ENCODE data around the gene SRM. TPM values are rescaled to one million over a fixed set of nuclear protein-coding genes. Genes with fewer than 3 reads are reported as not detected.
A peak's percentile ranks its signal among the peaks of the same experiment; 100 is the strongest.
"Not testable (repeated sequence)": the region's sequence is repeated elsewhere in the genome, so short reads cannot be mapped to it uniquely, and the experiment has no call there.

The SRM gene
- polyA plus RNA-seq, 3 donors, result 23.2 to 43.2 (median 37.6) TPM

DNA sequence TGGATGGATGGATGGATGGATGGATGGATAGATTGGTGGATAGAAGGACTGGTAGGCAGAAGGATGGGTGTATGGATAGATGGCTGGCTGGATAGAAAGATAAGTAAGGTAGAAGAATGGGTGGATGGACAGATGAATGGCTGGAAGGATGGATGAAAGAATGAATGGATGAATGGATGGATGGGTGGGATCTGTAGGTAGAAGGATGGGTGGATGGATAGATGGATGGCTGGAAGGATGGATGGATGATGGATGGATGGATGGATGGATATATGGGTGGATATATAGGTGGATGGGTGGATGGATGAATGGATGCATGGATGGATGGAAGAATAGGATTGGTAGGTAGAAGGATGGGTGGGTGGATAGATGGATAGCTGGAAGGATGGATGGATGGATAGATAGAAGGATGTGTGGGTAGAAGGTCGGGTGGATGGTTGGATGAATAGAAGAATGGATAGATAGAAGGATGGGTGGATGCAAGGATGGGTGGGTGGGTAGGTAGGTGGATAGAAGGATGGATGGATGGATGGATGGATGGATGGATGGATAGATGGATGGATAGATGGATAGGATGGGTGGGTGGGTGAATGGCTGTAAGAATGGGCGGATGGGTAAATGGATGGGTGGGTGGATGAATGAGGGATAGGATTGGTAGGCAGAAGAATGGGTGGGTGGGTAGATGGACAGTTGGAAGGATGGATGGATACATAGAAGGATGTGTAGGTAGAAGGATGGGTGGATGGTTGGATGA, 20.3 kb downstream of the SRM start:
- Mint-ChIP-seq H3K27ac (no peak overlapping the region), H3K4me1 (no peaks in the 10 kb centered on the region), H3K4me3 (no peak overlapping the region), H3K27me3 (ENCODE audit: low read depth in 3 of 3) (peaks cover 0 to 1% (median 0%) of the 10 kb centered on the region in 3 donors), H3K9me3 (no peaks in the 10 kb centered on the region), H3K36me3 (no peaks in the 10 kb centered on the region)
- Histone ChIP-seq H3K4me3 (replicated peaks in 1 of 3; ENCODE audit: low read depth in 2 of 3, low read length in 3 of 3) (no peak overlapping the region), H3K9ac (ENCODE audit: insufficient read depth, low read length, poor library complexity, severe bottlenecking) (peak overlapping the region; percentile 49), H3K27ac (ENCODE audit: low read depth in 1 of 2, low read length in 2 of 2) (no peak overlapping the region), H2AFZ (ENCODE audit: insufficient read depth, low read depth, low read length, poor library complexity, severe bottlenecking) (no peak overlapping the region), H3K27me3 (ENCODE audit: control insufficient read depth in 2 of 2, insufficient read depth in 2 of 2, low read length in 2 of 2) (peaks cover 0 to 2% of the 10 kb centered on the region in 2 donors), H3K4me1 (ENCODE audit: control insufficient read depth in 1 of 2, insufficient read depth in 2 of 2, low read length in 2 of 2) (no peaks in the 10 kb centered on the region), H4K20me1 (ENCODE audit: insufficient read depth, low read length) (no peaks in the 10 kb centered on the region), H3K79me2 (ENCODE audit: insufficient read depth, low read length) (no peaks in the 10 kb centered on the region), H3K9me3 (replicated peaks in 1 of 2; ENCODE audit: control insufficient read depth in 1 of 2, insufficient read depth in 1 of 2, low read length in 2 of 2) (no peaks in the 10 kb centered on the region), H3K4me2 (replicated peaks; ENCODE audit: extremely low read depth, low read length, poor library complexity, severe bottlenecking) (no peak overlapping the region), H3K36me3 (replicated peaks in 1 of 2; ENCODE audit: control insufficient read depth in 1 of 2, insufficient read depth in 2 of 2, low read length in 2 of 2) (no peaks in the 10 kb centered on the region)
- TF ChIP-seq, protein P1, sequence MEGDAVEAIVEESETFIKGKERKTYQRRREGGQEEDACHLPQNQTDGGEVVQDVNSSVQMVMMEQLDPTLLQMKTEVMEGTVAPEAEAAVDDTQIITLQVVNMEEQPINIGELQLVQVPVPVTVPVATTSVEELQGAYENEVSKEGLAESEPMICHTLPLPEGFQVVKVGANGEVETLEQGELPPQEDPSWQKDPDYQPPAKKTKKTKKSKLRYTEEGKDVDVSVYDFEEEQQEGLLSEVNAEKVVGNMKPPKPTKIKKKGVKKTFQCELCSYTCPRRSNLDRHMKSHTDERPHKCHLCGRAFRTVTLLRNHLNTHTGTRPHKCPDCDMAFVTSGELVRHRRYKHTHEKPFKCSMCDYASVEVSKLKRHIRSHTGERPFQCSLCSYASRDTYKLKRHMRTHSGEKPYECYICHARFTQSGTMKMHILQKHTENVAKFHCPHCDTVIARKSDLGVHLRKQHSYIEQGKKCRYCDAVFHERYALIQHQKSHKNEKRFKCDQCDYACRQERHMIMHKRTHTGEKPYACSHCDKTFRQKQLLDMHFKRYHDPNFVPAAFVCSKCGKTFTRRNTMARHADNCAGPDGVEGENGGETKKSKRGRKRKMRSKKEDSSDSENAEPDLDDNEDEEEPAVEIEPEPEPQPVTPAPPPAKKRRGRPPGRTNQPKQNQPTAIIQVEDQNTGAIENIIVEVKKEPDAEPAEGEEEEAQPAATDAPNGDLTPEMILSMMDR (IDR thresholded peaks at IDR 0.05), result no peak
- WGBS (ENCODE audit: insufficient coverage), result 63% methylated on average over 2 of the region's 2 CpGs
- intact Hi-C loops (cut with micrococcal nuclease), result loop anchor here (5.0 to 10.0 kb wide), 2 partner anchors 603 to 605 kb away; no protein-coding TSS in a partner anchor
- DNase-seq, result no peak

DNA sequence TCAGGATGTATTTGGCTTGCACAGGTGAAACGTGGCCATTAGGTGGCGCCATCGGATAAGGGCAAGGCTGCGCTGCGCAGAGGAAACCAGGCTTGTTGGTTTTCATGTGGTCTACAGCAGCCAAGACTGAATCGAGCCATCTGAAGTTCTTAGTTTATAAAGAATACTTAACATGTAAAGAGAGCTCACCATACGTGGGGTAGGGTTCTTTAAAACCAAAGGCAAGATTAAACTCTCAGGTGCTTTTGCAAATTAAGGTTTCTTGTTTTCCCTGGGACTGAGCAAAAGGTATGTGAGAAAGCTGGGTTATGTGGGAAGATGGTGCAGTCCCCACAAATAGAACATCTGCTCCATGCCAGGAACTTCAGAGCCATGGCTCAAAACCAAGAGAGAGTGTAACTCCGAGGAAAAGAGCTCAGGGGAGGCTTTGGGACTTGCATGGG, 22.1 kb downstream of the SRM start:
- H3K9me3 Mint-ChIP-seq, result no peaks in the 10 kb centered on the region
- WGBS (ENCODE audit: insufficient coverage), result 0% methylated on average over 1 of the region's 8 CpGs
- TF ChIP-seq, protein P1 (IDR thresholded peaks at IDR 0.05), result peak; percentile 96

DNA sequence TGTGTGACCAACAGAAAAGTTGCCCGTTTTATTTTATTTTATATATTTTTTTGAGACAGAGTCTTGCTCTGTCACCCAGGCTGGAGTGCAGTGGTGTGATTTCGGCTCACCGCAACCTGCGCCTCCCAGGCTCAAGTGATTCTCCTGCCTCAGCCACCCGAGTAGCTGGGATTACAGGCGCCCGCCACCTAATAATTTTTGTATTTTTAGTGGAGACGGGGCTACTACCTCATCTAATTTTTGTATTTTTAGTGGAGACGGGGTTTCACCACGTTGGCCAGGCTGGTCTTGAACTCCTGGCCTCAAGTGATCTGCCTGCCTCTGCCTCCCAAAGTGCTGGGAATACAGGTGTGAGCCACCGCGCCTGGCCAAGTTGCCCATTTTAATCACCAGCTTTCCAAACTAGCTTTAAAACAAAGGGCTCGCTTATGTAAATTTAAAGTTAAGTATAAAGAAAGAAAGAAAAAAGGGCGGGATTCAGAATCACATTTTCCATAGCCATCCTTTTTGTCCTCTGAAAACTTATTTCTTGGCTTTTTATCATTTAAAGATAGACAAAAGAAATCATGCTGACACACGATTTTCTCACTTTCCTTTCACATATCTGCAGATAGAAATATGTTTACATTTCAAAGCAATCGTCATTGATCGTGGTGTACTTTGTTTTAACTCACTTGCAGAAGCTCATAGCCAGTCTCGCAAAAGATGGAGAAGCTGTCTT, 22.6 kb downstream of the SRM start:
- not testable (repeated sequence) for H3K9ac ChIP-seq (ENCODE audit: insufficient read depth, low read length, poor library complexity, severe bottlenecking); H3K4me1 ChIP-seq (ENCODE audit: control insufficient read depth in 1 of 2, insufficient read depth in 2 of 2, low read length in 2 of 2); H3K36me3 Mint-ChIP-seq; H4K20me1 ChIP-seq (ENCODE audit: insufficient read depth, low read length); H3K27ac ChIP-seq (ENCODE audit: low read depth in 1 of 2, low read length in 2 of 2); H3K4me2 ChIP-seq (replicated peaks; ENCODE audit: extremely low read depth, low read length, poor library complexity, severe bottlenecking); H3K4me3 Mint-ChIP-seq; H3K36me3 ChIP-seq (replicated peaks in 1 of 2; ENCODE audit: control insufficient read depth in 1 of 2, insufficient read depth in 2 of 2, low read length in 2 of 2); H3K79me2 ChIP-seq (ENCODE audit: insufficient read depth, low read length); DNase-seq; H3K9me3 Mint-ChIP-seq; H2AFZ ChIP-seq (ENCODE audit: insufficient read depth, low read depth, low read length, poor library complexity, severe bottlenecking); H3K27ac Mint-ChIP-seq; H3K27me3 ChIP-seq (ENCODE audit: control insufficient read depth in 2 of 2, insufficient read depth in 2 of 2, low read length in 2 of 2); H3K9me3 ChIP-seq (replicated peaks in 1 of 2; ENCODE audit: control insufficient read depth in 1 of 2, insufficient read depth in 1 of 2, low read length in 2 of 2); H3K27me3 Mint-ChIP-seq (ENCODE audit: low read depth in 3 of 3); H3K4me1 Mint-ChIP-seq; H3K4me3 ChIP-seq (replicated peaks in 1 of 3; ENCODE audit: low read depth in 2 of 3, low read length in 3 of 3)
- WGBS (ENCODE audit: insufficient coverage), result 0% methylated on average over 3 of the region's 18 CpGs
- intact Hi-C loops (cut with micrococcal nuclease), result loop anchor here (5.0 to 10.0 kb wide), 2 partner anchors 605 to 608 kb away; no protein-coding TSS in a partner anchor

More for the DNA sequence above, 22.1 kb downstream of the SRM start:
- H3K9me3 ChIP-seq (replicated peaks in 1 of 2; ENCODE audit: control insufficient read depth in 1 of 2, insufficient read depth in 1 of 2, low read length in 2 of 2), result no peaks in the 10 kb centered on the region
- no peak overlapping the region for H2AFZ ChIP-seq (ENCODE audit: insufficient read depth, low read depth, low read length, poor library complexity, severe bottlenecking)
- Mint-ChIP-seq H3K4me1 (no peaks in the 10 kb centered on the region), H3K36me3 (no peaks in the 10 kb centered on the region), H3K27ac (no peak overlapping the region), H3K4me3 (no peak overlapping the region), H3K27me3 (ENCODE audit: low read depth in 3 of 3) (peaks cover 0 to 1% (median 0%) of the 10 kb centered on the region in 3 donors)
- intact Hi-C loops (cut with micrococcal nuclease), result loop anchor here (5.0 to 10.0 kb wide), 2 partner anchors 605 to 607 kb away; no protein-coding TSS in a partner anchor
- peaks cover 0 to 2% of the 10 kb centered on the region in 2 donors for H3K27me3 ChIP-seq (ENCODE audit: control insufficient read depth in 2 of 2, insufficient read depth in 2 of 2, low read length in 2 of 2)
- no peak overlapping the region for H3K27ac ChIP-seq (ENCODE audit: low read depth in 1 of 2, low read length in 2 of 2)
- no peaks in the 10 kb centered on the region for H4K20me1 ChIP-seq (ENCODE audit: insufficient read depth, low read length)
- no peaks in the 10 kb centered on the region for H3K79me2 ChIP-seq (ENCODE audit: insufficient read depth, low read length)
- peak; percentile 70 to 76 (median 75) for DNase-seq
- no peak overlapping the region for H3K9ac ChIP-seq (ENCODE audit: insufficient read depth, low read length, poor library complexity, severe bottlenecking)
- no peaks in the 10 kb centered on the region for H3K4me1 ChIP-seq (ENCODE audit: control insufficient read depth in 1 of 2, insufficient read depth in 2 of 2, low read length in 2 of 2)
- H3K36me3 ChIP-seq (replicated peaks in 1 of 2; ENCODE audit: control insufficient read depth in 1 of 2, insufficient read depth in 2 of 2, low read length in 2 of 2), result no peaks in the 10 kb centered on the region
- no peak overlapping the region for H3K4me3 ChIP-seq (replicated peaks in 1 of 3; ENCODE audit: low read depth in 2 of 3, low read length in 3 of 3)
- no peak overlapping the region for H3K4me2 ChIP-seq (replicated peaks; ENCODE audit: extremely low read depth, low read length, poor library complexity, severe bottlenecking)

Data from CD14-positive monocyte (primary cell).